Adrenal gland (tissue), 19 donors: Measurements from ENCODE around the gene TRAK2. TPM values are rescaled to one million over a fixed set of nuclear protein-coding genes. Genes with fewer than 3 reads are reported as not detected.

Experiments
- DNase-seq, 7 donors: peaks; one replicate each; pipeline ENCODE4 v3.0.0-alpha.2; 2019 to 2020
- H3K27ac ChIP-seq, 5 donors: fragments of 200-600 bp; sonication (generic) in 4 of 5; 1 replicate in 3 of 5; 2 replicates in 2 of 5; pipeline versions ENCODE4 v1.5.1 to v1.8.0; 2016 to 2020; ENCODE audit warnings: mild to moderate bottlenecking in 1 of 5
- H3K27me3 ChIP-seq: fragments of 200-600 bp; 2 replicates; pipeline ENCODE4 v1.8.0; 2021
- H3K36me3 ChIP-seq, 2 donors: fragments of 200-600 bp; replicated peaks in 1 of 2; 1 replicate in 1 of 2; 2 replicates in 1 of 2; pipeline versions ENCODE4 v1.5.1 to v1.8.0; 2018 to 2022
- H3K4me1 ChIP-seq, 2 donors: fragments of 200-600 bp; replicated peaks in 1 of 2; 1 replicate in 1 of 2; 2 replicates in 1 of 2; pipeline versions ENCODE4 v1.5.1 to v1.8.0; 2018 to 2021
- H3K4me3 ChIP-seq, 4 donors: fragments of 200-600 bp; sonication (generic) in 3 of 4; one replicate each; pipeline ENCODE4 v1.5.1; 2016 to 2018
- H3K9me3 ChIP-seq, 3 donors: fragments of 200-600 bp; sonication (generic) in 1 of 3; replicated peaks in 1 of 3; 1 replicate in 2 of 3; 2 replicates in 1 of 3; pipeline versions ENCODE4 v1.5.1 to v1.8.0; 2016 to 2021
- POLR2A ChIP-seq, 2 donors: fragments of 450-650 bp; IDR thresholded peaks; one replicate each; pipeline ENCODE4 v1.6.1; 2017; ENCODE audit warnings: antibody characterized with exemption in 2 of 2, mild to moderate bottlenecking in 2 of 2, moderate library complexity in 1 of 2
- WGBS, 4 donors: extraction: QIAGEN DNeasy Blood & Tissue Kit in 2 of 4; methylation state at CpG; one replicate each; pipeline versions ENCODE4 v1.1.5 to v1.1.7; 2013 to 2017; 5-methylcytosine and 5-hydroxymethylcytosine counted together
- intact Hi-C, 2 donors: fragments of 100-400 bp; cut with DNase I; formaldehyde crosslinking; loops; one replicate each; pipeline versions ENCODE4 v1.14.1 to v1.15.0; 2022 to 2023
- long read RNA-seq, 10 donors: library from polyadenylated mRNA in 3 of 10; unstranded in 2 of 10; stranded (forward) in 1 of 10; transcript quantifications; one replicate each; pipeline ENCODE4 v2.0.0 and lab custom pipeline, GENCODE V29; 2021 to 2026
- polyA plus RNA-seq, 3 donors: library from polyadenylated mRNA; stranded (reverse); fragments of 200-250 nt in 2 of 3; fragments of 350-450 nt in 1 of 3; fragmentation: Illumina TruSeq in 1 of 3; extraction: RNeasy Lipid Tissue Mini Kit (QIAGEN cat#74804) in 1 of 3; gene quantifications; one replicate each; pipeline ENCODE4 v1.2.3, GENCODE V29; 2013 to 2014
- total RNA-seq, 9 donors: library from RNA; depleted of rRNA in 4 of 9; stranded (reverse); fragments of >200 nt in 4 of 9; fragments of 120-200 nt in 1 of 9; fragmentation: NEBNext Ultra II Directional in 1 of 9; extraction: Animal tissue kit (Norgen Biotek cat#: 25700) in 1 of 9; gene quantifications; one replicate each; pipeline versions ENCODE4 v1.1.0 to v1.2.4, GENCODE V29; 2013 to 2023
- TF ChIP-seq, protein P1 (sequence below), 6 experiments: fragments of 450-650 bp in 4 of 6; fragments of 200-600 bp in 2 of 6; sonication (generic) in 1 of 6; IDR thresholded peaks; 1 replicate in 5 of 6; 2 replicates in 1 of 6; pipeline versions ENCODE4 v1.5.1 to v1.8.0; 2016 to 2021; ENCODE audit warnings: antibody characterized with exemption in 6 of 6, mild to moderate bottlenecking in 2 of 6, moderate library complexity in 1 of 6
- donor health status: healthy with polysubstance abuse.
- donor health status: Bipolar disorder and iron deficiency.
- donor health status: DM: yes; HTN: yes; CAD: no.
- donor health status: DM: no; HTN: no; CAD: no.
- donor health status: DM: no; HTN: no; CAD: no.
- donor health status: DM: yes; HTN: yes; CAD: no.

The TRAK2 gene, protein sequence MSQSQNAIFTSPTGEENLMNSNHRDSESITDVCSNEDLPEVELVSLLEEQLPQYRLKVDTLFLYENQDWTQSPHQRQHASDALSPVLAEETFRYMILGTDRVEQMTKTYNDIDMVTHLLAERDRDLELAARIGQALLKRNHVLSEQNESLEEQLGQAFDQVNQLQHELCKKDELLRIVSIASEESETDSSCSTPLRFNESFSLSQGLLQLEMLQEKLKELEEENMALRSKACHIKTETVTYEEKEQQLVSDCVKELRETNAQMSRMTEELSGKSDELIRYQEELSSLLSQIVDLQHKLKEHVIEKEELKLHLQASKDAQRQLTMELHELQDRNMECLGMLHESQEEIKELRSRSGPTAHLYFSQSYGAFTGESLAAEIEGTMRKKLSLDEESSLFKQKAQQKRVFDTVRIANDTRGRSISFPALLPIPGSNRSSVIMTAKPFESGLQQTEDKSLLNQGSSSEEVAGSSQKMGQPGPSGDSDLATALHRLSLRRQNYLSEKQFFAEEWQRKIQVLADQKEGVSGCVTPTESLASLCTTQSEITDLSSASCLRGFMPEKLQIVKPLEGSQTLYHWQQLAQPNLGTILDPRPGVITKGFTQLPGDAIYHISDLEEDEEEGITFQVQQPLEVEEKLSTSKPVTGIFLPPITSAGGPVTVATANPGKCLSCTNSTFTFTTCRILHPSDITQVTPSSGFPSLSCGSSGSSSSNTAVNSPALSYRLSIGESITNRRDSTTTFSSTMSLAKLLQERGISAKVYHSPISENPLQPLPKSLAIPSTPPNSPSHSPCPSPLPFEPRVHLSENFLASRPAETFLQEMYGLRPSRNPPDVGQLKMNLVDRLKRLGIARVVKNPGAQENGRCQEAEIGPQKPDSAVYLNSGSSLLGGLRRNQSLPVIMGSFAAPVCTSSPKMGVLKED
- total RNA-seq, result 10 to 100 TPM; 35.9 to 66.9 (median 45.5) TPM
- 10 to 100 TPM; 17.6 to 36.8 (median 35.6) TPM for polyA plus RNA-seq
- long read RNA-seq, donor 1, full-length matches to known transcripts, result 4 of 123 reads
- long read RNA-seq, donor 1, partial matches to known transcripts, result 119 of 123 reads
- long read RNA-seq, donor 1, other reads (novel, unspliced or antisense), result 0 of 123 reads
- long read RNA-seq, donor 2, full-length matches to known transcripts, result 3 of 8 reads
- long read RNA-seq, donor 2, partial matches to known transcripts, result 5 of 8 reads
- long read RNA-seq, donor 2, other reads (novel, unspliced or antisense), result 0 of 8 reads
- long read RNA-seq, donor 3, partial matches to known transcripts, result 32 of 92 reads
- long read RNA-seq, donor 3, other reads (novel, unspliced or antisense), result 60 of 92 reads
- long read RNA-seq, donor 4, full-length matches to known transcripts, result 3 of 7 reads
- long read RNA-seq, donor 4, partial matches to known transcripts, result 1 of 7 reads
- long read RNA-seq, donor 4, other reads (novel, unspliced or antisense), result 3 of 7 reads
- long read RNA-seq, donor 5, full-length matches to known transcripts, result 19 of 36 reads
- long read RNA-seq, donor 5, partial matches to known transcripts, result 3 of 36 reads
- long read RNA-seq, donor 5, other reads (novel, unspliced or antisense), result 14 of 36 reads
- long read RNA-seq, donor 6, full-length matches to known transcripts, result 1 of 5 reads
- long read RNA-seq, donor 6, partial matches to known transcripts, result 2 of 5 reads
- long read RNA-seq, donor 6, other reads (novel, unspliced or antisense), result 2 of 5 reads
- long read RNA-seq, donor 7, result 0 reads
- long read RNA-seq, donor 8, full-length matches to known transcripts, result 2 of 13 reads
- long read RNA-seq, donor 8, partial matches to known transcripts, result 11 of 13 reads
- long read RNA-seq, donor 8, other reads (novel, unspliced or antisense), result 0 of 13 reads
- long read RNA-seq, donor 9, full-length matches to known transcripts, result 2 of 2 reads
- long read RNA-seq, donor 9, partial matches to known transcripts, result 0 of 2 reads
- long read RNA-seq, donor 9, other reads (novel, unspliced or antisense), result 0 of 2 reads
- long read RNA-seq, donor 10, full-length matches to known transcripts, result 2 of 81 reads
- long read RNA-seq, donor 10, partial matches to known transcripts, result 28 of 81 reads
- long read RNA-seq, donor 10, other reads (novel, unspliced or antisense), result 51 of 81 reads

DNA sequence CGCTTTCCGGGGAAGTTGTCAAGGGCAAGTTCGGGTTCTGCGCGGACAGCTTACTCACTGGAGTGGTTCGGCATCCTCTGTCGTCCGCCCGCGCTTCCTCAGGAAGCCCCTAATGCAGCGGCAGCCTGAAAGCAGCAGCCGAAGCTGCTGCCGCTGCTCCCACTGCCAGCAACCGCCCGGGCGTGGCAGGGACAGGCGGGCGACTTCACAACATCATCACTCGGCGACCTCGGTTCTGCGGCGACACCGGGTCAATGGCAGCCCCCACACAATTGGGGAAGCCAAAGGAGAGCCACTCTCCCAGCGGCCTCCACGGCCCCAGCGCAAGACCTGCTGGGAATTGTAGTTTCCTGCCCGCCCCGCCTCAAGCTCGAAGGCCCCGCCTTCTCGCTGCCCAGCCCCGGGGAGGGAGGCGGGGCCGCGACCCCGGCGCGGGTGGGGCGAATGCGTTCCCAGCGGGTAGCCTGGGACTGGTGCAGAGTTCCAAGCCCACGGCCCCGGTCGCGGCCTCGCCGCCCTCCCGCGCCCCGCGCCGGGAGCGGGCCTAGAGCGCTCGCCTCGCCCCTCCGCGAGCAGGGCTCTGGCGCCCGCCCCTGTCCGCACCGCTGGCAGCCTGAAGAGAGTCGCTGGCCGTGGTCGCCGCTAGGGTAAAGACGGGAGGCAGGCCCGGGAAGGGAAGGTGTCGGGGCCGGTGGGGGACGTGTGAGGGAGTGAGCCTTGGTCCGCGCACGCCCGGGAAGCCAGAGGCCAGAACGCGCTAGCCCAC, at the start of gene TRAK2, which contains the start of gene STRADB:
TRAK2 (minus strand) TSS at position 167 of the 766 bp plus-strand sequence. CDS start 30,951 bp downstream, outside the sequence.
STRADB (plus strand) TSS at position 449 of the 766 bp plus-strand sequence. CDS start 3,101 bp downstream, outside the sequence.
- H3K27ac ChIP-seq, result peak within 1 kb of the TSS; percentile 73 to 90 (median 88)
- H3K9me3 ChIP-seq, result no peaks in the 10 kb centered on the region
- TF ChIP-seq, protein P1, sequence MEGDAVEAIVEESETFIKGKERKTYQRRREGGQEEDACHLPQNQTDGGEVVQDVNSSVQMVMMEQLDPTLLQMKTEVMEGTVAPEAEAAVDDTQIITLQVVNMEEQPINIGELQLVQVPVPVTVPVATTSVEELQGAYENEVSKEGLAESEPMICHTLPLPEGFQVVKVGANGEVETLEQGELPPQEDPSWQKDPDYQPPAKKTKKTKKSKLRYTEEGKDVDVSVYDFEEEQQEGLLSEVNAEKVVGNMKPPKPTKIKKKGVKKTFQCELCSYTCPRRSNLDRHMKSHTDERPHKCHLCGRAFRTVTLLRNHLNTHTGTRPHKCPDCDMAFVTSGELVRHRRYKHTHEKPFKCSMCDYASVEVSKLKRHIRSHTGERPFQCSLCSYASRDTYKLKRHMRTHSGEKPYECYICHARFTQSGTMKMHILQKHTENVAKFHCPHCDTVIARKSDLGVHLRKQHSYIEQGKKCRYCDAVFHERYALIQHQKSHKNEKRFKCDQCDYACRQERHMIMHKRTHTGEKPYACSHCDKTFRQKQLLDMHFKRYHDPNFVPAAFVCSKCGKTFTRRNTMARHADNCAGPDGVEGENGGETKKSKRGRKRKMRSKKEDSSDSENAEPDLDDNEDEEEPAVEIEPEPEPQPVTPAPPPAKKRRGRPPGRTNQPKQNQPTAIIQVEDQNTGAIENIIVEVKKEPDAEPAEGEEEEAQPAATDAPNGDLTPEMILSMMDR (IDR thresholded peaks at IDR 0.05), result peak in 5 of 6 experiments; percentile 18 to 61 (median 36)
- peak; percentile 60 to 90 for TF ChIP-seq POLR2A (IDR thresholded peaks at IDR 0.05)
- peaks cover 15 to 56% of the 10 kb centered on the region in 2 donors for H3K4me1 ChIP-seq
- peak within 1 kb of the TSS; percentile 50 to 83 (median 74) for H3K4me3 ChIP-seq
- no peaks in the 10 kb centered on the region for H3K27me3 ChIP-seq
- intact Hi-C loops, result no loop called here
- peak; percentile 95 to 98 (median 97) for DNase-seq
- H3K36me3 ChIP-seq, result no peaks in the 10 kb centered on the region
- 1 to 3% (median 1%) methylated on average over 13 to 78 of the region's 78 CpGs for WGBS, 4 donors

DNA sequence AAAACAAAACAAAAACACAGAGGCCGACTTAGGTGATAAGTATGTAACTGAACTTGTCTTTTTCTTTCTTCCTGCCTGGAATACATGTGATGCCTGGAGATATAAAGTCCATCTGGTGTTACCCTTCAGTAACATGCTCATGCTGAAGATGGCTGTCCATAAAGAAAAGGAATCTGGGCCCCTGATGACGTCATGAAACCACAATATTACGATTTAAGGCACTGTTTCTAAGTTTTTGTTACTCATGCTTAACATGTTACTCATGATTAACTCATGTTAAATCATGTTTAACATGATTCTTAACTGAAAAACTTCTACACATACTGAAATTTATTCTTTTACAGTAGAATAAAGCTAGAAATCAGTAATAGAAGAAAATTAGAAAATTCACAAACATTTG, 49.3 kb upstream of the TRAK2 start:
- H3K4me3 ChIP-seq, result no peak overlapping the region
- peaks cover 0 to 11% (median 0%) of the 10 kb centered on the region in 3 donors for H3K9me3 ChIP-seq
- no peaks in the 10 kb centered on the region for H3K27me3 ChIP-seq
- H3K4me1 ChIP-seq, result no peaks in the 10 kb centered on the region
- 73 to 87% (median 81%) methylated on average over 3 of the region's 3 CpGs for WGBS, 4 donors
- H3K36me3 ChIP-seq, result no peaks in the 10 kb centered on the region
- H3K27ac ChIP-seq, result no peak overlapping the region
- no peak for DNase-seq
- no peak for TF ChIP-seq POLR2A (IDR thresholded peaks at IDR 0.05)
- TF ChIP-seq, protein P1 (IDR thresholded peaks at IDR 0.05), result no peak
- intact Hi-C loops, result no loop called here

DNA sequence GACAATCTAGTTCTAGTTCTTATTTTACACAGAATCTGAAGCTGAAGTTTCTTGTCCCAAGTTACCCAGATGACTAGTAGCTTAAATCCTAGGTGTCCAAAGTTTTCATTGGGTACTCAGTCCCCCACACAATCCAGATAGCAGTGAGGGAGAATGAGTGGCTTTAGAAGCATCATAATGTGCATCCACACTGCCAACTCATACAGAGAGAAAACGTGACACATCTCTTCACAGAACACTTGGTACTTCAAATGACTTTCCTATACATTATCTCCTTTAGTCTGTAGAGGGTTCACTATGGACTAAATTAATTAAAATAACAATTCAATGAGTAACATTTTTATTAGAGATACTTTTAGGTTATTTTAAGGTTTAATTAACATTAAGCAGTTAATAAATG, 45.5 kb upstream of the TRAK2 start:
- intact Hi-C loops, result no loop called here
- Histone ChIP-seq H3K4me1 (no peaks in the 10 kb centered on the region), H3K4me3 (no peak overlapping the region), H3K27ac (no peak overlapping the region), H3K36me3 (no peaks in the 10 kb centered on the region), H3K27me3 (no peaks in the 10 kb centered on the region), H3K9me3 (no peaks in the 10 kb centered on the region)
- DNase-seq, result no peak
- no peak for TF ChIP-seq POLR2A (IDR thresholded peaks at IDR 0.05)
- TF ChIP-seq, protein P1 (IDR thresholded peaks at IDR 0.05), result no peak
- 65 to 94% (median 76%) methylated on average over 1 of the region's 1 CpG for WGBS, 4 donors
